ENCODE results near the gene TIMM29. TPM values are rescaled to one million over a fixed set of nuclear protein-coding genes. Genes with fewer than 3 reads are reported as not detected.

TIMM29 gene
- polyA plus RNA-seq, 4 donors = 13.5 to 21.5 (median 17.8) TPM

- no peak for FAIRE-seq
- WGBS, 3 donors = 58 to 62% (median 61%) methylated on average over 13 of the region's 13 CpGs
- no peaks in the 10 kb centered on the region for H3K9me3 ChIP-seq (ENCODE audit: control insufficient read depth in 2 of 2, insufficient read depth in 1 of 2, low read depth in 1 of 2, low read length in 1 of 2)
- no peak overlapping the region for H3K27ac ChIP-seq (ENCODE audit: low read depth in 1 of 3, low read length in 2 of 3)
- no peak overlapping the region for H3K4me3 ChIP-seq (ENCODE audit: low read depth in 1 of 3, low read length in 3 of 3)
- no peak for DNase-seq
- peaks cover 0 to 19% (median 0%) of the 10 kb centered on the region in 3 donors for H3K4me1 ChIP-seq (ENCODE audit: control insufficient read depth in 3 of 3, insufficient read depth in 2 of 3, low read depth in 1 of 3, low read length in 2 of 3)
- no peaks in the 10 kb centered on the region for H3K27me3 ChIP-seq (ENCODE audit: control insufficient read depth in 3 of 3, insufficient read depth in 3 of 3, low read length in 3 of 3)
- H3K36me3 ChIP-seq (ENCODE audit: control insufficient read depth in 3 of 3, insufficient read depth in 2 of 3, low read depth in 1 of 3, low read length in 3 of 3) = peaks cover 0 to 47% (median 0%) of the 10 kb centered on the region in 3 donors
These were observed 40.2 kb upstream of the TIMM29 start for GRCh38 chr19:10888421-10888866.

GRCh38 chr19:10889880-10890279 is 38.7 kb upstream of the TIMM29 start:
- Histone ChIP-seq H3K9me3 (ENCODE audit: control insufficient read depth in 2 of 2, insufficient read depth in 1 of 2, low read depth in 1 of 2, low read length in 1 of 2) (no peaks in the 10 kb centered on the region), H3K27me3 (ENCODE audit: control insufficient read depth in 3 of 3, insufficient read depth in 3 of 3, low read length in 3 of 3) (no peaks in the 10 kb centered on the region), H3K27ac (ENCODE audit: low read depth in 1 of 3, low read length in 2 of 3) (no peak overlapping the region), H3K4me3 (ENCODE audit: low read depth in 1 of 3, low read length in 3 of 3) (no peak overlapping the region), H3K4me1 (ENCODE audit: control insufficient read depth in 3 of 3, insufficient read depth in 2 of 3, low read depth in 1 of 3, low read length in 2 of 3) (peaks cover 0 to 19% (median 0%) of the 10 kb centered on the region in 3 donors), H3K36me3 (ENCODE audit: control insufficient read depth in 3 of 3, insufficient read depth in 2 of 3, low read depth in 1 of 3, low read length in 3 of 3) (peaks cover 0 to 56% (median 0%) of the 10 kb centered on the region in 3 donors)
- WGBS, 3 donors = 93 to 97% (median 96%) methylated on average over 4 of the region's 4 CpGs
- FAIRE-seq (no peak), DNase-seq (no peak)

DNA sequence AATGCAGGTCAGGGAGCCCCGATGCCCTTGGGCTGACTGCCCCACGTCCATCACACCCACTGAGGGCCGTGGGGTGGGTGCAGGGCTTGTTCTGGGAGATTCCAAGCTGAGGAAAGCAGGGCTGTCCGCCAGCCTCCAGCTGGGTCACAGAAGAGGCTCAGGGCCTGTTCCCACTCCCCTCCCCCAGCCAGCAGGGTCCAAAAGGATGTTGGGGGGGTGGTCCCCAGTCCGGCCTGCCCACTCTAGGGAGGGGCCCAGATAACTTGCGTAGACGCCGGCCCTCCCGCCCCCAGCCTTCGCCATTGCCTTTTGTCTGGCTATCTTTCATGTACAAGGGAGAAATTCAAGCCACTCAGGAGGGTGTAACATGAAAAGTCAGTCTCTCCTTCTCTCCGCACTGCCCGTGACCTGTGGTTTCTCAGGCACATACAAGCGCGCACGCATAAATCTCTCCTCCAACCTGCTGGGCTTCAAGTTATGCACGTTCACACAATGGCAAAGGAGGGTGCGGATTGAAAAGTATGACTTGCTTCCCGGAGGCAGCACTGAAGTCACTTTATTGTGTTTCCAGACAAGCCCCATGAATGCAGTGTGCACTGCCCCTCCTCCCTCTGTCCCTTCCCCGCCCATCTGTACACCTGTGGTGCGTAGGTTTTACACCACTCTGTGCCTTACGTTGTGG is 37.1 kb upstream of the TIMM29 start:
- H3K4me3 ChIP-seq (ENCODE audit: low read depth in 1 of 3, low read length in 3 of 3) = no peak overlapping the region
- peaks cover 0 to 21% (median 0%) of the 10 kb centered on the region in 3 donors for H3K4me1 ChIP-seq (ENCODE audit: control insufficient read depth in 3 of 3, insufficient read depth in 2 of 3, low read depth in 1 of 3, low read length in 2 of 3)
- H3K27ac ChIP-seq (ENCODE audit: low read depth in 1 of 3, low read length in 2 of 3) = peak overlapping the region in 2 of 3 donors; percentile 15 to 66
- FAIRE-seq (no peak), DNase-seq (peak; percentile 37 to 64)
- no peaks in the 10 kb centered on the region for H3K27me3 ChIP-seq (ENCODE audit: control insufficient read depth in 3 of 3, insufficient read depth in 3 of 3, low read length in 3 of 3)
- peaks cover 0 to 59% (median 0%) of the 10 kb centered on the region in 3 donors for H3K36me3 ChIP-seq (ENCODE audit: control insufficient read depth in 3 of 3, insufficient read depth in 2 of 3, low read depth in 1 of 3, low read length in 3 of 3)
- WGBS, 3 donors = 58 to 75% (median 62%) methylated on average over 21 of the region's 21 CpGs
- H3K9me3 ChIP-seq (ENCODE audit: control insufficient read depth in 2 of 2, insufficient read depth in 1 of 2, low read depth in 1 of 2, low read length in 1 of 2) = no peaks in the 10 kb centered on the region

- no peaks in the 10 kb centered on the region for H3K9me3 ChIP-seq (ENCODE audit: control insufficient read depth in 2 of 2, insufficient read depth in 1 of 2, low read depth in 1 of 2, low read length in 1 of 2)
- H3K27ac ChIP-seq (ENCODE audit: low read depth in 1 of 3, low read length in 2 of 3) = peak overlapping the region in 1 of 3 donors; percentile 66
- WGBS, 3 donors = 82 to 96% (median 88%) methylated on average over 13 of the region's 13 CpGs
- no peak overlapping the region for H3K4me3 ChIP-seq (ENCODE audit: low read depth in 1 of 3, low read length in 3 of 3)
- no peak for FAIRE-seq
- no peaks in the 10 kb centered on the region for H3K27me3 ChIP-seq (ENCODE audit: control insufficient read depth in 3 of 3, insufficient read depth in 3 of 3, low read length in 3 of 3)
- H3K36me3 ChIP-seq (ENCODE audit: control insufficient read depth in 3 of 3, insufficient read depth in 2 of 3, low read depth in 1 of 3, low read length in 3 of 3) = peaks cover 0 to 58% (median 0%) of the 10 kb centered on the region in 3 donors
- H3K4me1 ChIP-seq (ENCODE audit: control insufficient read depth in 3 of 3, insufficient read depth in 2 of 3, low read depth in 1 of 3, low read length in 2 of 3) = peaks cover 0 to 23% (median 5%) of the 10 kb centered on the region in 3 donors
- DNase-seq = no peak
These were observed 36.4 kb upstream of the TIMM29 start for GRCh38 chr19:10892256-10892655.

- DNase-seq = no peak
- peaks cover 0 to 59% (median 0%) of the 10 kb centered on the region in 3 donors for H3K36me3 ChIP-seq (ENCODE audit: control insufficient read depth in 3 of 3, insufficient read depth in 2 of 3, low read depth in 1 of 3, low read length in 3 of 3)
- FAIRE-seq = no peak
- no peak overlapping the region for H3K4me3 ChIP-seq (ENCODE audit: low read depth in 1 of 3, low read length in 3 of 3)
- WGBS, 3 donors = 89 to 92% (median 92%) methylated on average over 7 of the region's 7 CpGs
- peaks cover 2 to 25% (median 10%) of the 10 kb centered on the region in 3 donors for H3K4me1 ChIP-seq (ENCODE audit: control insufficient read depth in 3 of 3, insufficient read depth in 2 of 3, low read depth in 1 of 3, low read length in 2 of 3)
- no peak overlapping the region for H3K27ac ChIP-seq (ENCODE audit: low read depth in 1 of 3, low read length in 2 of 3)
- H3K27me3 ChIP-seq (ENCODE audit: control insufficient read depth in 3 of 3, insufficient read depth in 3 of 3, low read length in 3 of 3) = no peaks in the 10 kb centered on the region
- H3K9me3 ChIP-seq (ENCODE audit: control insufficient read depth in 2 of 2, insufficient read depth in 1 of 2, low read depth in 1 of 2, low read length in 1 of 2) = no peaks in the 10 kb centered on the region
These were observed 33.7 kb upstream of the TIMM29 start for GRCh38 chr19:10894911-10895213.

DNA sequence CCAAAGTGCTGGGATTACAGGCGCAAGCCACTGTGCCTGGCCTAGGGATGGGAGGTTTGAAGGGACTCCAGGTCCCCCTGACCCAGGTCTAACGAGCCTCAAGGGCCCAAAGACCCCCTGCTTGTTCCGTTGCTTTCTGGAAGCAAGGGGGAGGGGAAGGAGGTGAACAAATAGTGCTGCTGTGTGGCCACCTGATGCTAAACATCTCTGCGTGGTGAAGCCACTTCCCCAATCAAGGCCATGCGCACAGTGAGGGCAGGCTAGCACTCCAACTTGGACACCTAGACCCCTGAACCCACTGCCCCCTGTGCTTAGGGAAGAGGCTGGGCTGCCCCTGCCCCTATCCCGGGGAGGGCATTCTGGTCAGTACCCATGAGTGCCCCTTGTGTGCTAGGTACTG is 33.2 kb upstream of the TIMM29 start:
- WGBS, 3 donors = 78 to 89% (median 87%) methylated on average over 5 to 6 of the region's 6 CpGs
- FAIRE-seq (no peak), DNase-seq (no peak)
- Histone ChIP-seq H3K4me1 (ENCODE audit: control insufficient read depth in 3 of 3, insufficient read depth in 2 of 3, low read depth in 1 of 3, low read length in 2 of 3) (peaks cover 2 to 25% (median 10%) of the 10 kb centered on the region in 3 donors), H3K9me3 (ENCODE audit: control insufficient read depth in 2 of 2, insufficient read depth in 1 of 2, low read depth in 1 of 2, low read length in 1 of 2) (no peaks in the 10 kb centered on the region), H3K4me3 (ENCODE audit: low read depth in 1 of 3, low read length in 3 of 3) (no peak overlapping the region), H3K27ac (ENCODE audit: low read depth in 1 of 3, low read length in 2 of 3) (no peak overlapping the region), H3K27me3 (ENCODE audit: control insufficient read depth in 3 of 3, insufficient read depth in 3 of 3, low read length in 3 of 3) (no peaks in the 10 kb centered on the region), H3K36me3 (ENCODE audit: control insufficient read depth in 3 of 3, insufficient read depth in 2 of 3, low read depth in 1 of 3, low read length in 3 of 3) (peaks cover 0 to 59% (median 0%) of the 10 kb centered on the region in 3 donors)

- no peak for DNase-seq
- Histone ChIP-seq H3K9me3 (ENCODE audit: control insufficient read depth in 2 of 2, insufficient read depth in 1 of 2, low read depth in 1 of 2, low read length in 1 of 2) (no peaks in the 10 kb centered on the region), H3K36me3 (ENCODE audit: control insufficient read depth in 3 of 3, insufficient read depth in 2 of 3, low read depth in 1 of 3, low read length in 3 of 3) (peaks cover 0 to 57% (median 0%) of the 10 kb centered on the region in 3 donors), H3K27me3 (ENCODE audit: control insufficient read depth in 3 of 3, insufficient read depth in 3 of 3, low read length in 3 of 3) (no peaks in the 10 kb centered on the region), H3K4me3 (ENCODE audit: low read depth in 1 of 3, low read length in 3 of 3) (no peak overlapping the region), H3K4me1 (ENCODE audit: control insufficient read depth in 3 of 3, insufficient read depth in 2 of 3, low read depth in 1 of 3, low read length in 2 of 3) (peaks cover 2 to 23% (median 10%) of the 10 kb centered on the region in 3 donors), H3K27ac (ENCODE audit: low read depth in 1 of 3, low read length in 2 of 3) (no peak overlapping the region)
- WGBS, 3 donors = 86 to 95% (median 89%) methylated on average over 8 to 12 of the region's 12 CpGs
- no peak for FAIRE-seq
These were observed 32.7 kb upstream of the TIMM29 start for GRCh38 chr19:10895920-10896319.

- no peaks in the 10 kb centered on the region for H3K27me3 ChIP-seq (ENCODE audit: control insufficient read depth in 3 of 3, insufficient read depth in 3 of 3, low read length in 3 of 3)
- no peak for FAIRE-seq
- DNase-seq = no peak
- peaks cover 0 to 54% (median 0%) of the 10 kb centered on the region in 3 donors for H3K36me3 ChIP-seq (ENCODE audit: control insufficient read depth in 3 of 3, insufficient read depth in 2 of 3, low read depth in 1 of 3, low read length in 3 of 3)
- H3K9me3 ChIP-seq (ENCODE audit: control insufficient read depth in 2 of 2, insufficient read depth in 1 of 2, low read depth in 1 of 2, low read length in 1 of 2) = no peaks in the 10 kb centered on the region
- WGBS, 3 donors = 43 to 46% (median 45%) methylated on average over 7 of the region's 7 CpGs
- no peak overlapping the region for H3K4me3 ChIP-seq (ENCODE audit: low read depth in 1 of 3, low read length in 3 of 3)
- peak overlapping the region in 1 of 3 donors; percentile 36 for H3K27ac ChIP-seq (ENCODE audit: low read depth in 1 of 3, low read length in 2 of 3)
- peaks cover 2 to 14% (median 10%) of the 10 kb centered on the region in 3 donors for H3K4me1 ChIP-seq (ENCODE audit: control insufficient read depth in 3 of 3, insufficient read depth in 2 of 3, low read depth in 1 of 3, low read length in 2 of 3)
These were observed 31.6 kb upstream of the TIMM29 start for GRCh38 chr19:10896851-10897526.

Data from small intestine (tissue), 7 donors.